H1 (cell line): ENCODE results near the gene GZMA. TPM values are rescaled to one million over a fixed set of nuclear protein-coding genes. Genes with fewer than 3 reads are reported as not detected.

Experiments
- PHF8 ChIP-seq: fragments of 200-600 bp; sonication (generic); conservative IDR thresholded peaks from 2 replicates; pipeline ENCODE4 v1.7.1; 2012; ENCODE audit warnings: low read depth, mild to moderate bottlenecking, inconsistent platforms, low read length, moderate library complexity
- TAF1 ChIP-seq: IDR thresholded peaks from 2 replicates; pipeline ENCODE4 v1.6.1; 2011; ENCODE audit warnings: mild to moderate bottlenecking, low read depth, low read length
- TCF12 ChIP-seq: IDR thresholded peaks from 2 replicates; pipeline ENCODE4 v1.6.1; 2011; ENCODE audit warnings: low read depth, mild to moderate bottlenecking, low read length
- polyA plus RNA-seq, 7 experiments: library from polyadenylated mRNA; depleted of rRNA in 3 of 7; stranded (reverse) in 5 of 7; unstranded in 2 of 7; fragments of >200 nt in 5 of 7; fragments of 200-250 nt in 2 of 7; gene quantifications; 1 replicate in 5 of 7; 2 replicates in 1 of 7; 4 replicates in 1 of 7; pipeline versions ENCODE4 v1.2.1 to v1.2.3, GENCODE V29; 2011 to 2013; ENCODE audit warnings: missing spikeins in 2 of 7, mixed read lengths in 2 of 7
- total RNA-seq: library from RNA; stranded (reverse); fragmentation: NEBNext Ultra II Directional; extraction: Animal tissue kit (Norgen Biotek cat#: 25700); gene quantifications from 2 replicates; pipeline ENCODE4 v1.2.1, GENCODE V29; 2021

The GZMA gene
- total and polyA plus RNA-seq, 2 of the 8 experiments (the other 6 are each of a cell fraction or from before 2014, with no cell fraction given) = not detected

DNA sequence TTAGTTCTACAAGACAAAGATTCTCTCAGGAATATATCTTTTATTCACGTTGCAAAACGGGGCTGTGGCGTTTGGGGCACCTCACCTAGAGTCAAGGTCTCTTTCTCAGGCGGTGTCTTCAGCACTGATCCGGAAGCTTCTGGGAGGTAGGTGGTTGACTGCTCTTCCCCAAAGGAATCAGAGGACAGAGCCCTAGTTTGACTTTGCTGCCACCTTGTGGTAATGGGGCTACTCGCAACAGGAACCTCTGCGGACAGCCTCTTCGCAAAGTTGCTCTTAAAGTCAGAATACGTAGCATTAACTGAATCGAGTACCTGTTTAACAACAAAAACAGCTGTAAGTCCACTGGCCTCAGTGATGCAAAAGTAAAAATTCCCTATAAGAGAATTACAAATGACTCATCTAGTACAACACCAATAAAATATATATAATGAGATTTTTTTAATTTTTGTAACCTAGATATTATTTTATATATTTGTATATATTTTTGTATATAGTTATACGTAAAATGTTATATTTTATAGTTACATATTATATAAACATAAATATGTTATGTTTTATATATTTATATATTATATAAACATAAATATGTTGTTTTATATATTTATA lies 44.2 kb downstream of the GZMA start (continued):
- TF ChIP-seq PHF8 (no peak), TAF1 (no peak), TCF12 (no peak)
